NT2/D1 (cell line): Measurements from ENCODE around the gene EDIL3.
"Not testable (repeated sequence)": the region's sequence is repeated elsewhere in the genome, so short reads cannot be mapped to it uniquely, and the experiment has no call there.

Experiments
- DNase-seq: peaks from one replicate; pipeline ENCODE4 v3.0.0-alpha.2; 2011; ENCODE audit warnings: low read depth, low spot score
- H3K27me3 ChIP-seq: 2 replicates; pipeline ENCODE4 v1.6.0; 2011; ENCODE audit warnings: mild to moderate bottlenecking; ENCODE audit not compliant: insufficient read length, insufficient read depth
- H3K36me3 ChIP-seq: 2 replicates; pipeline ENCODE4 v1.6.1; 2011; ENCODE audit warnings: mild to moderate bottlenecking, low read length, mixed read lengths; ENCODE audit not compliant: insufficient read depth, insufficient read length
- H3K4me1 ChIP-seq: 2 replicates; pipeline ENCODE4 v1.5.1; 2011; ENCODE audit not compliant: insufficient read depth, insufficient read length
- H3K4me3 ChIP-seq: 2 replicates; pipeline ENCODE4 v1.5.1; 2011; ENCODE audit warnings: low read depth; ENCODE audit not compliant: insufficient read length
- H3K9ac ChIP-seq: 2 replicates; pipeline ENCODE4 v1.6.0; 2011; ENCODE audit warnings: low read depth; ENCODE audit not compliant: insufficient read length
- H3K9me3 ChIP-seq: 2 replicates; pipeline ENCODE4 v1.5.1; 2011; ENCODE audit warnings: mild to moderate bottlenecking, low read length; ENCODE audit not compliant: insufficient read depth
- SUZ12 ChIP-seq: IDR thresholded peaks from 2 replicates; pipeline ENCODE4 v1.6.1; 2011; ENCODE audit not compliant: insufficient read length, insufficient read depth; ENCODE audit errors: extremely low read depth
- YY1 ChIP-seq: IDR thresholded peaks from 2 replicates; pipeline ENCODE4 v1.6.1; 2011; ENCODE audit not compliant: insufficient read length, insufficient read depth
- ZNF274 ChIP-seq: IDR thresholded peaks from 2 replicates; pipeline ENCODE4 v1.6.1; 2011; ENCODE audit warnings: mild to moderate bottlenecking, low read depth, low read length

The EDIL3 gene

GRCh38 chr5:84344788-84345187 is 39.9 kb downstream of the EDIL3 start:
- Histone ChIP-seq H3K36me3 (no peaks in the 10 kb centered on the region), H3K9ac (no peak overlapping the region), H3K9me3 (no peaks in the 10 kb centered on the region), H3K4me1 (no peaks in the 10 kb centered on the region), H3K27me3 (no peaks in the 10 kb centered on the region), H3K4me3 (no peak overlapping the region)
- no peak for TF ChIP-seq YY1
- no peak for TF ChIP-seq SUZ12
- TF ChIP-seq ZNF274: no peak
- DNase-seq: no peak

GRCh38 chr5:84343171-84343570 is 41.5 kb downstream of the EDIL3 start:
- Histone ChIP-seq H3K36me3 (no peaks in the 10 kb centered on the region), H3K4me1 (no peaks in the 10 kb centered on the region), H3K27me3 (no peaks in the 10 kb centered on the region), H3K9ac (no peak overlapping the region), H3K9me3 (no peaks in the 10 kb centered on the region), H3K4me3 (no peak overlapping the region)
- DNase-seq: no peak
- TF ChIP-seq ZNF274 (no peak), SUZ12 (no peak), YY1 (no peak)

GRCh38 chr5:84332106-84332505 is 52.6 kb downstream of the EDIL3 start:
- no peaks in the 10 kb centered on the region for H3K36me3 ChIP-seq
- no peaks in the 10 kb centered on the region for H3K27me3 ChIP-seq
- H3K4me3 ChIP-seq: no peak overlapping the region
- DNase-seq: no peak
- TF ChIP-seq ZNF274: no peak
- TF ChIP-seq YY1: no peak
- no peak for TF ChIP-seq SUZ12
- H3K9me3 ChIP-seq: no peaks in the 10 kb centered on the region
- no peaks in the 10 kb centered on the region for H3K4me1 ChIP-seq
- H3K9ac ChIP-seq: no peak overlapping the region

- Histone ChIP-seq H3K27me3 (no peaks in the 10 kb centered on the region), H3K9me3 (no peaks in the 10 kb centered on the region; the same call in 1 of the 2 replicates), H3K4me3 (no peak overlapping the region), H3K36me3 (no peaks in the 10 kb centered on the region), H3K9ac (no peak overlapping the region), H3K4me1 (no peaks in the 10 kb centered on the region)
- no peak for DNase-seq
- TF ChIP-seq ZNF274 (no peak), SUZ12 (no peak), YY1 (no peak)
Measured at GRCh38 chr5:84327591-84327990, 57.1 kb downstream of the EDIL3 start.

GRCh38 chr5:84322646-84323045 is 62.0 kb downstream of the EDIL3 start:
- DNase-seq: no peak
- TF ChIP-seq SUZ12: no peak
- TF ChIP-seq ZNF274: no peak
- TF ChIP-seq YY1: no peak
- no peak overlapping the region for H3K4me3 ChIP-seq
- no peak overlapping the region for H3K9ac ChIP-seq
- H3K4me1 ChIP-seq: no peaks in the 10 kb centered on the region
- H3K9me3 ChIP-seq: no peaks in the 10 kb centered on the region; the same call in 1 of the 2 replicates
- no peaks in the 10 kb centered on the region for H3K27me3 ChIP-seq
- H3K36me3 ChIP-seq: no peaks in the 10 kb centered on the region

GRCh38 chr5:84317826-84318225 is 66.9 kb downstream of the EDIL3 start:
- not testable (repeated sequence) for H3K9ac ChIP-seq, H3K4me1 ChIP-seq, H3K36me3 ChIP-seq, H3K9me3 ChIP-seq, H3K27me3 ChIP-seq, DNase-seq, H3K4me3 ChIP-seq

- H3K36me3 ChIP-seq, H3K4me3 ChIP-seq, H3K27me3 ChIP-seq, H3K9ac ChIP-seq, H3K9me3 ChIP-seq, H3K4me1 ChIP-seq, DNase-seq: not testable (repeated sequence)
Measured at GRCh38 chr5:84312280-84312679, 72.4 kb downstream of the EDIL3 start.

- not testable (repeated sequence) for H3K36me3 ChIP-seq, H3K4me3 ChIP-seq, H3K9ac ChIP-seq, H3K4me1 ChIP-seq, H3K9me3 ChIP-seq, H3K27me3 ChIP-seq, DNase-seq
Measured at GRCh38 chr5:84309850-84310249, 74.8 kb downstream of the EDIL3 start.

- H3K36me3 ChIP-seq: no peaks in the 10 kb centered on the region
- no peak for DNase-seq
- TF ChIP-seq YY1 (no peak), SUZ12 (no peak), ZNF274 (no peak)
- no peaks in the 10 kb centered on the region for H3K27me3 ChIP-seq
- H3K4me3 ChIP-seq: no peak overlapping the region
- H3K9me3 ChIP-seq: no peaks in the 10 kb centered on the region
- H3K9ac ChIP-seq: no peak overlapping the region
- no peaks in the 10 kb centered on the region for H3K4me1 ChIP-seq
Measured at GRCh38 chr5:84306601-84307000, 78.1 kb downstream of the EDIL3 start.
